GM18508 (cell line): Measurements from ENCODE around the gene GPC6.
"Not testable (repeated sequence)": the region's sequence is repeated elsewhere in the genome, so short reads cannot be mapped to it uniquely, and the experiment has no call there.

Experiments used
- ATAC-seq: cut with Tn5 transposase; IDR thresholded peaks from one replicate; pipeline ENCODE4 v1.9.1; 2021; ENCODE audit warnings: moderate number of reproducible peaks; ENCODE audit not compliant: insufficient read depth, unreplicated experiment

GPC6 gene

DNA sequence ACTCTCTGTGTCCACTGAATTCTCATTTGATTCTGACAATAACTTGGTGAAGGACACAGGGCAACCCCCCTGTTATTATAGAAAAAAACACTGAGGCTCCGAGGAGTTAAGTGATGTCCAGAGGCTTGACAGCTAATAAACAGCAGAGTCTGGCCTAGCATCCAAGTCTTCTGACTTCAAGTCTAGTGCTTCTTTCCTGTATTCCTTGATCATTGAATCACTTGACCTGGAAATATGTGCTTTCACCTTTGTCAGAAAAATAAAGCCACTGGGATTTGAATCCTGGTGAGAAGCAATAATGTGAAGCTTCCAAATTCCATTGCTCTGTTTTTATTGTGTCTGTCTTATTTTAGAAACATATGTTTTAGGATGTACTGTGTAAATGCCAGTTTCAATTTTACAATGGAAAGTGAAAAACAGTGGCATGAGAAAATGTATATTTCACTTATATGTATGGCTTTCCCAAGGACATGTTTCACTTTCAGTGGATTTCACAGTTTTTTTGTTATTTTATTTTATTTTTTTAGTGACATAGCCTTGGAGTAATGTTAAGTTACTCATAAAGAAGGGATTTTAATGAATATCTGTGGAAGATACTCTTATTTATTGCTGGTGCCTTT, 190.2 kb downstream of the GPC6 start:
- no peak for ATAC-seq

GRCh38 chr13:93418398-93418797, 191.8 kb downstream of the GPC6 start:
- no peak for ATAC-seq

- no peak for ATAC-seq
These were observed 193.6 kb downstream of the GPC6 start for GRCh38 chr13:93420206-93420605.

DNA sequence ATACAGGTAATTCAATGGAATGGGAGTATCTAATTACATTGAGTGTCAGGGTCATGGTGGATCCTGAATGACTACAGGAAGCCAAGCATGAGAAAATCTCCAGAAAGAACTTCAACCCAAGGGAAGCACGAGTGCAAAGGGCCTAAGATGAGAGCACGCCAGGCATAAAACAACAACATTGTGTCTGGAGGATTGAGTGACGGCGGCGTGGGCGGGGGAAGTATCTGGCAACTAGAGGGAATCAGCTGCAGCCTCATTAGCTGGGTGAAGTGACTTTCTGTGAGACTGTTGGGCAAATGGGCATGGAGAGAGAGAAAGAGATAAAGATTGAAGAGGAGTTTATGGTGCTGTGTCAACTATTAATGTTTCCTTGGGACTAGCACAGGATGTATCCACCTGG, 194.3 kb downstream of the GPC6 start:
- no peak for ATAC-seq

DNA sequence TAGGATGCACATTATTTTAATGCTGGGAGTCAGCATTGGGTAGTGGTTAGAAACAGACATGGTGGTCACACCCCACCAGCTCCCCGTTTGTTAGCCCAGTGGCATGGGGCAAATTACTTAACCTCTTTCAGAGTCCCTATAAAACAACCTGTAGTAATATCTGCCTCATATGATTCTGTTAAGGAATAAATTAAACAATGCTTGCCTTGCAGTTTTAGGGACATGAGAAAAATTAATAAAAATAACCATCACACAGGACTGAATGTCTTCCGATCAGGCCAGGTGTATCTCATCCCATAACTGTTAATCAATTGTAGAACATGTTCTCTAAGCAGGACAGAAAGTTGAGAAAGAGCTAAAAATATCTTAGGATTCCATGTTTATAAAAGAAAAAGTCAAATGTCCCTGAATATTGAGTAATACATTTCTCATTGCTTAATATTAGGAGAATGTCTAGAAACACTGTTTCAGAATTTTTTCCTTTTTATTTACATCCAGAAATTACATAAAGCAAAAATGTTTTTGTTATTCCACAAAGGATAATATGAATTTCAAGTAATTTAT, 196.5 kb downstream of the GPC6 start:
- no peak for ATAC-seq

DNA sequence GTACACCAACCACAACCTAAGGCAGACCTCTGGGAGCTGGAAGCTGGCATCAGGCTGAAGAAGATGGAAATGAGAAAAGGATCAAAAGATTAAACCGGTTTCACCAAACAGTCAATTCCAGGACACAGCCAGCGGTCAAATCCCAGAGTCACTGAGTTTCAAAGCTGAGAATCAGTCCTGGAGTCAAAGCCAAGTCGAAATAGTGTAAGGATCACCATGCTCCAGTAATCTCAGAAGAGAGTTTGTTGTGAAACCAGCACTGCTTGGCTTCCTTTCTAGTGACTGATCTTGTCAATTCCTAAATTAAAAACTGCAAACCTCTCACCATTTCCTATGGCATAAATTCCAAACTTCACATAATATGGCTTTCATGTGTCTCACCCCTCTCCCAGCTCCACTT, 198.8 kb downstream of the GPC6 start:
- no peak for ATAC-seq

GRCh38 chr13:93430381-93430780, 203.8 kb downstream of the GPC6 start:
- no peak for ATAC-seq

DNA sequence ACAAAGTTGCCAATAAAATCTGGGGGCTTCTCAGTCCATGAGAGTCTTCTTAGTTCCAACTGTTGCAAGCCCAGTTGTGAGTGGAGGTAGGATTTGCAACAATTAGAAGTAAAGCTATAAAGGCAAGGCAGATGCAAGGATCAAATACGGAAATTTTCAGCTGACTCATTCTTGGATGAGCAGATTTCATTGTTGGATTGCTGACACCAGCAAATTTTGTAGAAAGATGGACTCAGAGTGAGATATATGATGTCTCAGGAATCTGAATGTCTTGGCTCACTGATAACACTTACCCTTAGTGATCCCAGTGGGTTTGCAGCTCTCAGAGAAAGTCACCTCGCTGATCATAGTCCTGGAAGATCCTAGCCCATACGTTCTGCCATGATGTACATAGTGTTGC, 209.0 kb downstream of the GPC6 start:
- no peak for ATAC-seq

- no peak for ATAC-seq
These were observed 210.5 kb downstream of the GPC6 start for GRCh38 chr13:93437081-93437480.

GRCh38 chr13:93446238-93446637, 219.6 kb downstream of the GPC6 start:
- no peak for ATAC-seq

- ATAC-seq, result no peak
These were observed 223.6 kb downstream of the GPC6 start for GRCh38 chr13:93450191-93450621.

- no peak for ATAC-seq
These were observed 224.2 kb downstream of the GPC6 start for GRCh38 chr13:93450761-93451160.

DNA sequence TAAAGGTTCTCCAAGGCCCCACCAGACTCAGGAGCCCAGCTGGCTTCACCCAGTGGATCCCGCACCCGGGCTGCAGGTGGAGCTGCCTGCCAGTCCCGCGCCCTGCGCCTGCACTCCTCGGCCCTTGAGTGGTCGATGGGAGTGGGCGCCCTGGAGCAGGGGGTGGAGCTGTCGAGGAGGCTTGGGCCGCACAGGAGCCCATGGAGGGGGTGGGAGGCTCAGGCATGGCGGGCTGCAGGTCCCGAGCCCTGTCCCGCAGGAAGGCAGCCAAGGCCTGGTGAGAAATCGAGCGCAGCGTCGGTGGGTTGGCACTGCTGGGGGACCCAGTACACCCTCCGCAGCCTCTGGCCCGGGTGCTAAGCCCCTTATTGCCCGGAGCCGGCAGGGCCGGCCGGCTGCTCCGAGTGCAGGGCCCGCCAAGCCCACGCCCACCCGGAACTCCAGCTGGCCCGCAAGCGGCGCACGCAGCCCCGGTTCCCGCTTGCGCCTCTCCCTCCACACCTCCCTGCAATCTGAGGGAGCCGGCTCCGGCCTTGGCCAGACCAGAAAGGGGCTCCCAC, 228.1 kb downstream of the GPC6 start:
- ATAC-seq, result not testable (repeated sequence)

DNA sequence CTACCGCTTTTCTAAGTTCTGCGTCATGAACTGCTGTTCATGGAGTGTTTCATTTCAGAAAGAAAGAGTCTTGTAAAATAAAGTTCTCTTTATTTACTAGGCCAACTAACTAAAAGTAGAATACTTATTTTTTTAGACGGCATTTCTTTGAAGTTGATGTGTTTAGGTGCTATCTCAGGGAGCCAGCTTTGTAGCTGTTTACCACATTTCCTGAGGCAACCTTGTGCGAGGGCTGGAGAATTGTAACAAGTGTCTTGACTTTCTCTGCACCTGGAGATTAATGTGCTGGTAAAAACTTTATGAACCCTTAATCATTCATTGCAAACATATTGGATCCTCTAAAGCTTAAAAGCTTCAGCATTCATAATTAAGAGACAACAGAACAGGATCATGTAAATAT, 229.3 kb downstream of the GPC6 start:
- no peak for ATAC-seq

DNA sequence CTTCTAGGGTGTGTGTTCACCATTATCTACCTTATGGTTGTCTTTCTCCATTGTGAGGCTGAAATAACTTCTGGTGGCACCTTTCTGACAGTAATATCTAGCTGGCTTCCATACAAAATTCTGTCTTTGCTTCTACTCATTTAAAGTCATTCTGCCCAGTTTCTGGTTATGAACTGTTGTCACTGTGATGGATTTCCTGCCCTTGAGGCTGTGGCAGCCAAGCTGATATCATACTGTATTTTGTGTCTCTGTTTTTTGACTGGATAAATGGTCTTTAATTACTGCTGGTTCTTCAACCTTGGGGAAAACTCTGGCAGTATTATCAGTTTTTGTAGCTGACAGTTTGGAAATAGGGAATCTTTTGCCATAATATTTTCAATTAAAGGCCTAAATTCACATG, 233.4 kb downstream of the GPC6 start:
- ATAC-seq, result no peak

DNA sequence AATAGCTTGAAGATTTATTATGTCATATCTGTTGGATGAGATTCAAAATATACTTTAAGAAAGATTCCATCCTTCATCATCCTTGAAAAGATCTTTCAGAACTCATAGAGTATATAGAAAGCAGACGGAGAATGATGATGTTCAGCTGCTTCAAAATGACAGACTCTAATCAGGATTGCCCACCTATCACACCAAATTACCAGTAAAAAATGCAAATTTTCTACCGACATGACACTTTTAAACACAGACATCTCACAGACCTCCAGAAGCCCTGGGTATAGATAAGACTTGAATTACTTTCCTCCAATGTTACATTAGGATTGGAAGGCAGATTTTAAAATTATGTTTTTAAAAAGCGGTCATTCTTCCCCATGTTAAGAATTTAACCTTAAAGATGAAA, 235.5 kb downstream of the GPC6 start:
- no peak for ATAC-seq

DNA sequence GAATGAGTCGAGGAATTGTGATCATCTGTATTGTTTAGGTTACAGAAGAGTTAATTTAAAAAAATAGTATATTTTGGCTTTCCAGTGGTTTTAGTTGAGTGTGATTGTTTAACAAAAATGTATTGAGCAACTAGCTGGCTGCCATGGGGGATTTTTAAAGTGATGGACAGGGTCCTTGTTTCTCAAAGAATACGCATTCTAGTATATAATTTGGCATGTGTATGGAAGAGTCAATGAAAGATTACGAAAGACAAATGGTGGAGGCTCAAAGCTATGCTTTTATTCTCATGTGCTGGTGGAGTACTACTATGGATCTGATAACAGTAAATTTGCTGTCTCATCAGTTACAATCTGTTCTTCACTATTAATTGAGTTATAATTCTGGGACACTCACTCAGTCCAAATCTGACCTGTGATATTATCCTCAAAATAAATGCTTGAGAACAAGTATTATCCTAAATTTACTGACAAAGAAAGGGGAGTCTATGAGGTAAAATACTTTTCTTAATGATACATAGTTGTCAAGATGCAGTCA, 240.0 kb downstream of the GPC6 start:
- no peak for ATAC-seq

DNA sequence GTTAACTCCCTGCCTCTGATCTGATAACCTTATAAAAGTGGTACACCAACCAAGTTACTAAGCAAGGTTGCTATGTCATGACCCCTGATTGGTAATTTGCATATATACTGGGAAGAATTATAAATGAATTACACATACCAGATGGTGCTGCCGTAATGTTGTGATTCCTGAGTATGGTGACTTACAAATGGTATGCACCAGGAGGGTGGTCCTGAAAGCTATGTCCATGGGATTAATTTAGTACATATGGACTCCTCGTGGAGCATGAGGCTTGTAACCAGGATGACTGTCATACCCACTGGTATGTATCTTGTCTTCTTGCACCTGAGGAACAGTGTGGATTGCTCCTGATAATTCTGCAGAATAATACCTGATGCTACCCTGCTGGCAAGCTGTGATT, 240.6 kb downstream of the GPC6 start:
- no peak for ATAC-seq

DNA sequence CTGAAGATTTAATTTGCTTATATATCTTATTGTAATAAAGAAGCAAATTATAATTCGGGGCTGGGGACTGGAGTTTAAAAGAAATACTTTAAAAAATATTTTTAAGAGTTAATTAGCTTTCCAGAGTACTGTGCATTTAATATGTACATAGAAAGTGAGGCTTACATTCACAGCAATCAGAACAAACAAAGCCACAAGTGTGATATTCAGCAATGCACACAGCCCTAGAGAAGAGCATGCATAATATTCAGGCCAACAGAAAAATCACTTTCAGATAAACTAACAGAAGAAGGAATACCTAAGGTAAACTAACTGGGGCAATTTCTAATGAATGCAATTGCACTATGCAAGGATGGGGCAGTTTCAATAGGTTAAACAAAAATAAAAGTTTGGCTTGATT, 241.8 kb downstream of the GPC6 start:
- no peak for ATAC-seq

DNA sequence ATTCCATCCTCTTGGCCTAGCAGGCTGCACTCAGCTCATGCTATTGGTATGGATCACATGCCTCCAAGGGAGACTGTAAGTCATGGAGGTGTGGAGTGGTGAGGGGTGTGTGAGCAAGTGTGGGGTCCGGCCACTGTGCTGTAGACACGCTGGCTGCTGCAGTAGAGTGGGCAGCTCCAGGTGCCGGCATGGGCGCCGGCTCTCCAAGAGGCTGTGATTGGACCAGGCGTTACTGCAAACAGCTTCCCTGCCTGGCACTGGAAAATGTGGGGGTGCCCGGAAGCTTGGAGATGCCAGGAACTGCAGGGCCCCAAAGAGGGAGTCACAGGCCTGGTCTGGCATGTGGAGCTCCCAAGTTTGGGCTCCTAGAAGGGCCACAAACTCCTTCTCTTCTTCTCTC, 245.7 kb downstream of the GPC6 start:
- ATAC-seq, result no peak

GRCh38 chr13:93472814-93473296, 246.2 kb downstream of the GPC6 start:
- ATAC-seq, result no peak
